GM12878 (cell line): ENCODE measurements around the gene PFKP. TPM values are rescaled to one million over a fixed set of nuclear protein-coding genes. Genes with fewer than 3 reads are reported as not detected.
"Not testable (repeated sequence)": the region's sequence is repeated elsewhere in the genome, so short reads cannot be mapped to it uniquely, and the experiment has no call there.

Experiments
- ATAC-seq: fragments of 200-7000 bp; cut with Tn5 transposase; 3 replicates; pipeline ENCODE4 v1.9.1; 2020; ENCODE audit warnings: mild to moderate bottlenecking, moderate library complexity
- BruUV-seq: library from RNA; stranded (reverse); fragments of 400-500 nt; replicated peaks from 2 replicates; lab custom pipeline; 2021; lab: Mats Ljungman, UMichigan
- CTCF ChIA-PET: fragments of 300-600 bp; sonication (Branson Sonifier 250); formaldehyde crosslinking; extraction: SDS; loops from one replicate; lab custom pipeline; 2021; ENCODE audit warnings: inconsistent platforms; lab: Yijun Ruan, JAX
- POLR2A ChIA-PET: fragments of 350-600 bp; formaldehyde crosslinking; extraction: SDS; loops from one replicate; lab custom pipeline; 2021; ENCODE audit warnings: inconsistent platforms; lab: Charles Lee
- RAD21 ChIA-PET: fragments of 300-600 bp; sonication (Branson Sonifier 250); formaldehyde crosslinking; loops from one replicate; lab custom pipeline; 2023; ENCODE audit warnings: antibody characterized with exemption; ENCODE audit not compliant: unreplicated experiment; lab: Charles Lee
- SMC1A ChIA-PET: fragments of 300-600 bp; sonication (Branson Sonifier 250); formaldehyde crosslinking; loops from one replicate; lab custom pipeline; 2023; ENCODE audit not compliant: unreplicated experiment, uncharacterized antibody; lab: Charles Lee
- DNase-seq: peaks from one replicate; pipeline ENCODE4 v3.0.0-alpha.2; 2011; ENCODE audit warnings: low read depth, low spot score
- FAIRE-seq: peaks from 3 replicates; lab custom pipeline; 2011; peaks lifted over from hg19 to GRCh38; lab: Jason Lieb, UNC
- H2AFZ ChIP-seq: 2 replicates; pipeline ENCODE4 v1.6.0; 2011; ENCODE audit warnings: low read depth, low read length, control low read depth; ENCODE audit not compliant: control insufficient read depth
- H3K27ac ChIP-seq: 2 replicates; pipeline ENCODE4 v1.5.1; 2011; ENCODE audit warnings: control low read depth; ENCODE audit not compliant: control insufficient read depth, insufficient read depth
- H3K27me3 ChIP-seq, 2 experiments: replicated peaks in 1 of 2; 2 replicates each; pipeline versions ENCODE4 v1.6.0 to v1.6.1; 2011; ENCODE audit warnings: low read length in 1 of 2; ENCODE audit not compliant: control insufficient read depth in 2 of 2, insufficient read depth in 2 of 2
- H3K36me3 ChIP-seq, 2 experiments: 2 replicates each; pipeline ENCODE4 v1.5.1; 2011; ENCODE audit warnings: low read length in 1 of 2; ENCODE audit not compliant: control insufficient read depth in 2 of 2, insufficient read depth in 2 of 2
- H3K4me1 ChIP-seq: 2 replicates; pipeline ENCODE4 v1.6.1; 2011; ENCODE audit warnings: mild to moderate bottlenecking, low read length, moderate library complexity, mixed read lengths; ENCODE audit not compliant: control insufficient read depth, insufficient read depth
- H3K4me2 ChIP-seq: 2 replicates; pipeline ENCODE4 v1.6.0; 2011; ENCODE audit warnings: control low read depth; ENCODE audit not compliant: control insufficient read depth, insufficient read depth
- H3K4me3 ChIP-seq: fragments of 200-600 bp; sonication (generic); 2 replicates; pipeline ENCODE4 v1.5.1; 2016
- H3K79me2 ChIP-seq: 2 replicates; pipeline ENCODE4 v1.6.0; 2011; ENCODE audit warnings: low read length; ENCODE audit not compliant: control insufficient read depth, insufficient read depth
- H3K9ac ChIP-seq: 2 replicates; pipeline ENCODE4 v1.8.0; 2011; ENCODE audit warnings: low read length, control low read depth, mixed read lengths; ENCODE audit not compliant: control insufficient read depth, insufficient read depth
- H3K9me3 ChIP-seq: replicated peaks from 3 replicates; pipeline ENCODE4 v1.5.1; 2011; ENCODE audit warnings: mild to moderate bottlenecking, low read length; ENCODE audit not compliant: control insufficient read depth, insufficient read depth
- H4K20me1 ChIP-seq: 2 replicates; pipeline ENCODE4 v1.6.0; 2011; ENCODE audit not compliant: control insufficient read depth, insufficient read depth
- BHLHE40 ChIP-seq, 2 experiments: fragments of 450-650 bp in 1 of 2; IDR thresholded peaks; 2 replicates each; pipeline ENCODE4 v1.6.1; 2011 to 2017; ENCODE audit warnings: low read depth in 2 of 2, borderline replicate concordance in 1 of 2, improper control_type of control experiment in 1 of 2, low read length in 1 of 2, mild to moderate bottlenecking in 1 of 2
- CBX3 ChIP-seq: fragments of 200-600 bp; sonication (generic); IDR thresholded peaks from 2 replicates; pipeline ENCODE4 v1.6.1; 2016; ENCODE audit warnings: low read depth, borderline replicate concordance
- CEBPB ChIP-seq, 2 experiments: fragments of 150-350 bp in 1 of 2; IDR thresholded peaks; 2 replicates each; pipeline ENCODE4 v1.6.1; 2012 to 2014; ENCODE audit warnings: low read depth in 2 of 2, low read length in 2 of 2, borderline replicate concordance in 1 of 2, inconsistent platforms in 1 of 2
- MLLT1 ChIP-seq: fragments of 450-650 bp; IDR thresholded peaks from 2 replicates; pipeline ENCODE4 v1.6.1; 2016; ENCODE audit warnings: mild to moderate bottlenecking
- NFXL1 ChIP-seq: fragments of 450-650 bp; IDR thresholded peaks from 2 replicates; pipeline ENCODE4 v1.6.1; 2017; ENCODE audit warnings: antibody characterized with exemption, mild to moderate bottlenecking, borderline replicate concordance
- SPI1 ChIP-seq: IDR thresholded peaks from 2 replicates; pipeline ENCODE4 v1.6.1; 2011; ENCODE audit warnings: low read depth, mild to moderate bottlenecking, low read length, moderate library complexity, borderline replicate concordance; ENCODE audit not compliant: insufficient read depth
- SUPT20H ChIP-seq: IDR thresholded peaks from 2 replicates; pipeline ENCODE4 v1.6.1; 2011; ENCODE audit warnings: low read depth, mild to moderate bottlenecking, low read length, moderate library complexity, borderline replicate concordance; ENCODE audit not compliant: control insufficient read depth
- WGBS: methylation state at CpG from one replicate; pipeline ENCODE4 v1.1.6; 2016; ENCODE audit warnings: low lambda C conversion rate; ENCODE audit not compliant: insufficient replicate concordance, insufficient coverage; ENCODE audit errors: missing lambda C conversion rate; 5-methylcytosine and 5-hydroxymethylcytosine counted together
- in situ Hi-C: fragments of 300-500 bp; cut with MboI; formaldehyde crosslinking; loops from 9 replicates; pipeline ENCODE4 v1.14.3; 2018; ENCODE audit warnings: mixed read lengths
- intact Hi-C: fragments of 100-400 bp; cut with micrococcal nuclease; formaldehyde crosslinking; loops from one replicate; pipeline ENCODE4 v1.14.2; 2022; ENCODE audit not compliant: unreplicated experiment
- polyA plus RNA-seq, 11 experiments: library from polyadenylated mRNA; depleted of rRNA in 4 of 11; unstranded in 6 of 11; stranded (reverse) in 5 of 11; fragments of >200 nt; fragmentation: Nextera tagmentation in 4 of 11; fragmentation: Illumina TruSeq in 1 of 11; extraction: Ambion mirVana in 4 of 11; extraction: Trizol in 1 of 11; gene quantifications; 1 replicate in 1 of 11; 2 replicates in 10 of 11; pipeline versions ENCODE4 v1.2.1 to v1.2.3, GENCODE V29; 2011 to 2016; ENCODE audit warnings: inconsistent platforms in 2 of 11, missing spikeins in 2 of 11, low read depth in 1 of 11
- total RNA-seq, 4 experiments: library from RNA; depleted of rRNA in 3 of 4; stranded (reverse); fragments of >200 nt in 3 of 4; fragmentation: Illumina TruSeq in 1 of 4; extraction: Trizol in 1 of 4; gene quantifications; 2 replicates each; pipeline versions ENCODE4 v1.2.1 to v1.2.3, GENCODE V29; 2013 to 2021
- TF ChIP-seq, protein P1 (sequence below), 3 experiments: IDR thresholded peaks in 2 of 3; conservative IDR thresholded peaks in 1 of 3; 2 replicates each; pipeline ENCODE4 v1.5.1; 2011; ENCODE audit warnings: low read depth in 3 of 3, low read length in 3 of 3, mild to moderate bottlenecking in 3 of 3, control low read depth in 2 of 3, moderate library complexity in 2 of 3, inconsistent platforms in 1 of 3, mixed read lengths in 1 of 3; ENCODE audit not compliant: control insufficient read depth in 2 of 3, insufficient read depth in 1 of 3; ENCODE audit errors: extremely low read depth in 1 of 3

Gene PFKP
- total and polyA plus RNA-seq, 10 of the 15 experiments (the other 5 are each of a cell fraction or from before 2014, with no cell fraction given), result 27.0 to 145 (median 95.7) TPM

DNA sequence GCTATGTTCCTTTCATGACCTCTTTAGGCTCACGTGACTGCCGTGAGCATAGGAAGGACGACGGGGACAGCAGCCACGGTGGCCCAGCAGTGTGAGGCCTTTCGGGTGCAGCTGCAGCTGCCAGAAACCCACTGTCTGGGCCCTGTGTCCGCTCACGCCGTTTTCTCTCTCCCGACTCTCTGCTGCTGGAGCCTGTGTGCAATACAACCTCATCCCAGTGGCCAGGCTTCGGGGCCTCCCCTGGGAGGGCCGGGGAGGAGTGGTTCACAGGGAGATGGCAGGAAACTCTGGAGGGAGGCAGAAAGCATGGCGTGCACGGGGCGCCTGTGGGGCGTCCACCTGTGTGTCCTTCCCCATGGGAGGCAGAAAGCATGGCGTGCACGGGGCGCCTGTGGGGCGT is 38.6 kb downstream of the PFKP start:
- BruUV-seq, result no TSS peak
- H3K79me2 ChIP-seq, result no peaks in the 10 kb centered on the region

GRCh38 chr10:3106328-3106727 is 39.0 kb downstream of the PFKP start:
- CTCF ChIA-PET, DNase-seq, H3K4me1 ChIP-seq, H3K9me3 ChIP-seq, H4K20me1 ChIP-seq, BruUV-seq, H3K4me3 ChIP-seq, H3K4me2 ChIP-seq, in situ Hi-C loops, POLR2A ChIA-PET, FAIRE-seq, H2AFZ ChIP-seq, H3K79me2 ChIP-seq, SMC1A ChIA-PET, H3K9ac ChIP-seq, H3K27me3 ChIP-seq, RAD21 ChIA-PET, H3K27ac ChIP-seq, intact Hi-C loops: not testable (repeated sequence)
- H3K36me3 ChIP-seq, result peaks cover 44 to 47% of the 10 kb centered on the region in 2 experiments
- WGBS, result no CpG with 5 or more reads among the region's 10 CpGs
- ATAC-seq, result peak; percentile 18; the same call in 2 of the 3 replicates

More for the DNA sequence above, 38.6 kb downstream of the PFKP start:
- WGBS, result 85% methylated on average over 16 of the region's 20 CpGs
- DNase-seq (no peak), FAIRE-seq (no peak), ATAC-seq (no peak)
- Histone ChIP-seq H3K4me3 (no peak overlapping the region), H3K27ac (no peak overlapping the region), H2AFZ (no peak overlapping the region), H3K36me3 (peaks cover 47 to 49% of the 10 kb centered on the region in 2 experiments), H3K4me1 (no peaks in the 10 kb centered on the region), H3K9me3 (no peaks in the 10 kb centered on the region), H3K4me2 (no peak overlapping the region), H4K20me1 (no peaks in the 10 kb centered on the region), H3K9ac (no peak overlapping the region), H3K27me3 (no peaks in the 10 kb centered on the region)
- intact Hi-C loops, result no loop called here
- in situ Hi-C loops, result no loop called here
- CTCF ChIA-PET, result no interaction called here
- SMC1A ChIA-PET, result no interaction called here
- POLR2A ChIA-PET, result no interaction called here
- RAD21 ChIA-PET, result no interaction called here
- no peak for TF ChIP-seq MLLT1
- TF ChIP-seq, protein P1, sequence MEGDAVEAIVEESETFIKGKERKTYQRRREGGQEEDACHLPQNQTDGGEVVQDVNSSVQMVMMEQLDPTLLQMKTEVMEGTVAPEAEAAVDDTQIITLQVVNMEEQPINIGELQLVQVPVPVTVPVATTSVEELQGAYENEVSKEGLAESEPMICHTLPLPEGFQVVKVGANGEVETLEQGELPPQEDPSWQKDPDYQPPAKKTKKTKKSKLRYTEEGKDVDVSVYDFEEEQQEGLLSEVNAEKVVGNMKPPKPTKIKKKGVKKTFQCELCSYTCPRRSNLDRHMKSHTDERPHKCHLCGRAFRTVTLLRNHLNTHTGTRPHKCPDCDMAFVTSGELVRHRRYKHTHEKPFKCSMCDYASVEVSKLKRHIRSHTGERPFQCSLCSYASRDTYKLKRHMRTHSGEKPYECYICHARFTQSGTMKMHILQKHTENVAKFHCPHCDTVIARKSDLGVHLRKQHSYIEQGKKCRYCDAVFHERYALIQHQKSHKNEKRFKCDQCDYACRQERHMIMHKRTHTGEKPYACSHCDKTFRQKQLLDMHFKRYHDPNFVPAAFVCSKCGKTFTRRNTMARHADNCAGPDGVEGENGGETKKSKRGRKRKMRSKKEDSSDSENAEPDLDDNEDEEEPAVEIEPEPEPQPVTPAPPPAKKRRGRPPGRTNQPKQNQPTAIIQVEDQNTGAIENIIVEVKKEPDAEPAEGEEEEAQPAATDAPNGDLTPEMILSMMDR (IDR thresholded peaks at IDR 0.05 in 2 of 3, conservative IDR thresholded peaks at IDR 0.05 in 1 of 3; ENCODE audit: control insufficient read depth in 2 of 3, extremely low read depth in 1 of 3, insufficient read depth in 1 of 3, low read depth in 3 of 3, low read length in 3 of 3), result no peak
- TF ChIP-seq SPI1, result no peak
- no peak for TF ChIP-seq CEBPB (IDR thresholded peaks at IDR 0.05; ENCODE audit: borderline replicate concordance in 1 of 2, low read depth in 2 of 2, low read length in 2 of 2)
- no peak for TF ChIP-seq CBX3
- no peak for TF ChIP-seq SUPT20H
- no peak for TF ChIP-seq NFXL1
- no peak for TF ChIP-seq BHLHE40 (IDR thresholded peaks at IDR 0.05; ENCODE audit: borderline replicate concordance in 1 of 2, low read depth in 2 of 2, low read length in 1 of 2)
